HG02981 (cell line): ENCODE data around the gene ZFYVE26.
"Not testable (repeated sequence)": the region's sequence is repeated elsewhere in the genome, so short reads cannot be mapped to it uniquely, and the experiment has no call there.

ENCODE experiments used
- ATAC-seq: cut with Tn5 transposase; IDR thresholded peaks from one replicate; pipeline ENCODE4 v1.9.1; 2021; ENCODE audit warnings: mild to moderate bottlenecking, moderate library complexity; ENCODE audit not compliant: unreplicated experiment

Gene ZFYVE26

GRCh38 chr14:67816326-67817002 lies at the start of gene ZFYVE26:
TSS of gene ZFYVE26 (minus strand) at chr14:67816590. CDS start at chr14:67815963, 627 bp downstream.
- ATAC-seq: peak; percentile 83

- ATAC-seq: no peak
These were observed 46.8 kb upstream of the ZFYVE26 start for GRCh38 chr14:67863223-67863622.

- no peak for ATAC-seq
These were observed 42.9 kb upstream of the ZFYVE26 start for GRCh38 chr14:67859169-67859749.

GRCh38 chr14:67857778-67858350 lies 41.5 kb upstream of the ZFYVE26 start:
- ATAC-seq: no peak

- no peak for ATAC-seq
These were observed 40.4 kb upstream of the ZFYVE26 start for GRCh38 chr14:67856827-67857226.

- ATAC-seq: no peak
These were observed 37.3 kb upstream of the ZFYVE26 start for GRCh38 chr14:67853715-67854114.

GRCh38 chr14:67852926-67853604 lies 36.7 kb upstream of the ZFYVE26 start:
- no peak for ATAC-seq

- ATAC-seq: no peak
These were observed 35.5 kb upstream of the ZFYVE26 start for GRCh38 chr14:67851785-67852410.

- ATAC-seq: no peak
These were observed 33.9 kb upstream of the ZFYVE26 start for GRCh38 chr14:67850066-67850830.

GRCh38 chr14:67846029-67846610 lies 29.7 kb upstream of the ZFYVE26 start:
- ATAC-seq: no peak

- no peak for ATAC-seq
These were observed 20.7 kb upstream of the ZFYVE26 start for GRCh38 chr14:67837011-67837624.

GRCh38 chr14:67835596-67835995 lies 19.2 kb upstream of the ZFYVE26 start:
- no peak for ATAC-seq

- no peak for ATAC-seq
These were observed 17.0 kb upstream of the ZFYVE26 start for GRCh38 chr14:67833403-67833802.

- ATAC-seq: no peak
These were observed 14.7 kb upstream of the ZFYVE26 start for GRCh38 chr14:67831113-67831512.

- ATAC-seq: no peak
These were observed 4.7 kb upstream of the ZFYVE26 start for GRCh38 chr14:67821121-67821520.

- ATAC-seq: no peak
These were observed 4.1 kb upstream of the ZFYVE26 start for GRCh38 chr14:67820428-67820971.

GRCh38 chr14:67819563-67820421 lies 3.4 kb upstream of the ZFYVE26 start, which contains the start of gene RAD51B:
TSS of gene RAD51B (plus strand) at chr14:67819779.
- ATAC-seq: peak; percentile 66

- ATAC-seq: not testable (repeated sequence)
These were observed 2.1 kb upstream of the ZFYVE26 start for GRCh38 chr14:67818476-67818875.
